GM12864 (cell line): Measurements from ENCODE around the gene CAPN15.
"Not testable (repeated sequence)": the region's sequence is repeated elsewhere in the genome, so short reads cannot be mapped to it uniquely, and the experiment has no call there.

Source experiments
- DNase-seq: peaks from one replicate; pipeline ENCODE4 v3.0.0-alpha.2; 2011; ENCODE audit warnings: low read depth
- H3K4me3 ChIP-seq: 2 replicates; pipeline ENCODE4 v1.5.1; 2011; ENCODE audit warnings: mild to moderate bottlenecking, low read depth, low read length, control low read depth
- CTCF ChIP-seq: IDR thresholded peaks from 2 replicates; pipeline ENCODE4 v1.5.1; 2011; ENCODE audit warnings: low read depth, mild to moderate bottlenecking, moderate library complexity, low read length, control low read depth, inconsistent platforms; ENCODE audit errors: missing control alignments

CAPN15 gene

DNA sequence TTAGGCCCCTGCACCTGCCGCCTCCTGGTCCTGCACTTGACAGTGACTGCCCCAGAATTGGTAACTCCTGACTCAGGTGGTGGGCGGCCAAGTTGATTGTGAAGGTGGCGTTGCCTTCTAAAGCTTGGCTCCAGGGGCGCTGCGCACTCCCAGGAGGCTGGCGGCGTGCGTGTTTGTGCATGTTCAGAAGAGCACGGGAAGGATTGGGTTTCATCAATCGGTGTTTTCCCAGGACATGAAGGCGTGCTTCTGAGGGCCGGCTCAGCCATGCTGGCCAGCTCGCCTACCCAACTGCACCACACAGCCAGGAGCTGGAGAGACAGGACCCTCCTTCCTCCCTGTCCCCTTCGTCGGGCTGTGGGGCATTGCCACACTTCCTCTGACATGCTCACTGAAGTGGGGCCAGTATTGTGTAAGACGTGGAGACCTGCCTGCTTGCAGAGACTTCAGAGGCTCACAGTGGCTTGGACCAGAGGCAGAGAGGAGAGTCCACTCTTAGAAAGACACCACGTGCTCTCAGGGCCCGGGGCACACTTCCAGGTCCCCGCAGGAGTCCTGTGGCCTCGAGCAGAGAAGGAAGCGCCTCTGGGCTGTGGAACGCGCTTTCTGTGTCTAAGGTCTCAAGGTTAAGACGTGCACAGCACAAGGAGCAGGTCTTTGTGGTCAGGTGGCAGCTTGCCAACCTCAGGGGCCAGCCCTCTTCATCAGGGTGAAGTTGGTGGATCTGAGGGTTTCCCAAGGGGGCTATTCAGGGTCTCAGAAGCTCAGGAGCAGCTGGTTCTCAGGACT, 65.2 kb downstream of the CAPN15 start:
- peak; percentile 58 for TF ChIP-seq CTCF
- no peak for DNase-seq
- no peak overlapping the region for H3K4me3 ChIP-seq

DNA sequence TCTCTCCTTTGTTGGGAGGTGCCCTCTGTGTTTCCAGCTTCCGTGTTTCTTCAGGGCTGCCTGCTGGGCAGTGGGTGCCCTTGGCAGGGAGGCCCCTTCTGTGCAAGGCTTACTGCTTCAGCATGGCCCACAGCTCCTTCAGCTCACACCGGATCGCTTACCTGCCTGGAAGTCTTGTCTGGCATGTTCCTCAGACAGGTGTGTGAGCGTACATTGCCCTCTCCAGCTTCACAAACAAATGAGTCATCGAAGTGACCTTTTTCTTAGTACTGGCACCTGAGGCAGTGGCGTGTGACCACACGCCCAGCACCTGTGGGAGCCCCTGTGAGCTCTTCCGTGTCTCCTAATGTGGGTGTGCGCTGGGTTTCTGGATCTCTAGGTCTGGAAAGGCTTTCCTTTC, 65.9 kb downstream of the CAPN15 start:
- no peak for DNase-seq
- H3K4me3 ChIP-seq: no peak overlapping the region

GRCh38 chr16:593807-594206, 66.3 kb downstream of the CAPN15 start:
- no peak for DNase-seq
- no peak overlapping the region for H3K4me3 ChIP-seq
- TF ChIP-seq CTCF: no peak

More for the DNA sequence above, 65.9 kb downstream of the CAPN15 start:
- no peak for TF ChIP-seq CTCF

DNA sequence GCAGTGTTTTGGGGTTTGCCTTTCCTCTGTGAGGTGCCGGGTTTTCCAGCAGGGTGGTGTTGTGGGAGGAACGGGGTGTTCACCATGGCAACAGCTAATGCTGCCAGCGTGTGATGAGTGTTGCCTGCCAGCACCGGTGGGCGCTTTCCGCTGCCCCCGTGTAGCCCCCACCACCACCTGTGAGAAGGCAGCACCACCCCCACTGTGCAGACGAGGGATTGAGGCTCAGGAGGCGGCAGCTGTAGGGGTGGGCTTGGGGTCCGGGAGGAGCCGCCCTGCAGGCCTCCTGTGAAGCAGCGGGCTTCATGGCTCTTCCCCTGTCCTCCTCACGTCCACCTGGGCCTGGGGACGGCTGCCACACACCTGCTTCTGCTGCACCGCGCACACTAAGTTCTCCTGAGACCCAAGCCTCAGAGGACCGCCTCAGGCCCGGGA, 67.6 kb downstream of the CAPN15 start:
- no peak overlapping the region for H3K4me3 ChIP-seq
- DNase-seq: no peak
- no peak for TF ChIP-seq CTCF

- TF ChIP-seq CTCF: no peak
- no peak overlapping the region for H3K4me3 ChIP-seq
These were observed 68.6 kb downstream of the CAPN15 start for GRCh38 chr16:595942-596735.

GRCh38 chr16:596736-597060, 69.2 kb downstream of the CAPN15 start:
- DNase-seq: no peak
- H3K4me3 ChIP-seq: no peak overlapping the region
- TF ChIP-seq CTCF: no peak

More at GRCh38 chr16:595942-596735, 68.6 kb downstream of the CAPN15 start:
- no peak for DNase-seq

- DNase-seq: not testable (repeated sequence)
These were observed 70.1 kb downstream of the CAPN15 start for GRCh38 chr16:597655-598054.

More at GRCh38 chr16:597655-598054, 70.1 kb downstream of the CAPN15 start:
- not testable (repeated sequence) for H3K4me3 ChIP-seq
